HL-60/S4 treated with phorbol 12-myristate 13-acetate at 8.2 ng/mL for 4 days and 3 days (cell line): ENCODE data around the gene PELI2.

Experiments
- in situ Hi-C: fragments of 300-500 bp; cut with MboI; formaldehyde crosslinking; loops from 2 replicates; pipeline ENCODE4 v1.15.0; 2022; ENCODE audit warnings: low sequenced_read_pairs

The PELI2 gene

GRCh38 chr14:56117765-56118610 is at the start of gene PELI2:
Gene PELI2, plus strand, starts transcription at chr14:56118411. Its CDS starts 250 bp downstream, at chr14:56118661.
- in situ Hi-C loops: no loop called here

GRCh38 chr14:56073799-56074198 is 44.4 kb upstream of the PELI2 start:
- in situ Hi-C loops: no loop called here

- in situ Hi-C loops: no loop called here
Observed at GRCh38 chr14:56075301-56075700, 42.9 kb upstream of the PELI2 start.

- in situ Hi-C loops: no loop called here
Observed at GRCh38 chr14:56081139-56081538, 37.1 kb upstream of the PELI2 start.

- in situ Hi-C loops: no loop called here
Observed at GRCh38 chr14:56082880-56083279, 35.3 kb upstream of the PELI2 start.

- in situ Hi-C loops: no loop called here
Observed at GRCh38 chr14:56085471-56085870, 32.7 kb upstream of the PELI2 start.

GRCh38 chr14:56087671-56088471 is 30.3 kb upstream of the PELI2 start:
- in situ Hi-C loops: no loop called here

- in situ Hi-C loops: no loop called here
Observed at GRCh38 chr14:56088941-56089340, 29.3 kb upstream of the PELI2 start.

GRCh38 chr14:56092763-56093162 is 25.4 kb upstream of the PELI2 start:
- in situ Hi-C loops: no loop called here

GRCh38 chr14:56094076-56094475 is 24.1 kb upstream of the PELI2 start:
- in situ Hi-C loops: no loop called here

GRCh38 chr14:56098021-56098420 is 20.2 kb upstream of the PELI2 start:
- in situ Hi-C loops: no loop called here

GRCh38 chr14:56099081-56099797 is 19.0 kb upstream of the PELI2 start:
- in situ Hi-C loops: no loop called here

GRCh38 chr14:56100556-56100955 is 17.7 kb upstream of the PELI2 start:
- in situ Hi-C loops: no loop called here

- in situ Hi-C loops: no loop called here
Observed at GRCh38 chr14:56102941-56103340, 15.3 kb upstream of the PELI2 start.

GRCh38 chr14:56107615-56108014 is 10.6 kb upstream of the PELI2 start:
- in situ Hi-C loops: no loop called here

GRCh38 chr14:56108057-56108456 is 10.2 kb upstream of the PELI2 start:
- in situ Hi-C loops: no loop called here

- in situ Hi-C loops: no loop called here
Observed at GRCh38 chr14:56112781-56113180, 5.4 kb upstream of the PELI2 start.

- in situ Hi-C loops: no loop called here
Observed at GRCh38 chr14:56115334-56115870, 2.8 kb upstream of the PELI2 start.

- in situ Hi-C loops: no loop called here
Observed at GRCh38 chr14:56115976-56116893, 2.0 kb upstream of the PELI2 start.

- in situ Hi-C loops: no loop called here
Observed at GRCh38 chr14:56118611-56119181, 485 bp downstream of the PELI2 start.
